B cell (primary cell): ENCODE measurements around the gene TMEM129. TPM values are rescaled to one million over a fixed set of nuclear protein-coding genes. Genes with fewer than 3 reads are reported as not detected.

Source experiments
- ATAC-seq: fragments of 200-7000 bp; cut with Tn5 transposase; one replicate; pipeline ENCODE4 v1.10.0; 2021; ENCODE audit warnings: low read depth, mild to moderate bottlenecking, moderate number of reproducible peaks, moderate library complexity
- CTCF ChIA-PET: fragments of 350-600 bp; sonication (Branson Sonifier 250); formaldehyde crosslinking; loops from one replicate; lab custom pipeline; 2021; ENCODE audit warnings: antibody characterized with exemption, inconsistent platforms; lab: Charles Lee
- POLR2A ChIA-PET: fragments of 350-600 bp; sonication (Branson Sonifier 250); formaldehyde crosslinking; loops from one replicate; lab custom pipeline; 2021; ENCODE audit warnings: antibody characterized with exemption; lab: Charles Lee
- DNase-seq: peaks from one replicate; pipeline ENCODE4 v3.0.0; 2013
- H2AFZ ChIP-seq: 2 replicates; pipeline ENCODE4 v1.6.1; 2012; ENCODE audit warnings: mild to moderate bottlenecking, low read depth, low read length; ENCODE audit not compliant: insufficient read depth, poor library complexity, severe bottlenecking
- H3K27ac ChIP-seq, 2 donors: 1 replicate in 1 of 2; 2 replicates in 1 of 2; pipeline ENCODE4 v1.5.1; 2012 to 2013; ENCODE audit warnings: low read length in 2 of 2, mild to moderate bottlenecking in 2 of 2, moderate library complexity in 1 of 2
- H3K27me3 ChIP-seq, 4 experiments: fragments of 200-600 bp in 1 of 4; sonication (generic) in 1 of 4; replicated peaks in 1 of 4; 1 replicate in 2 of 4; 2 replicates in 2 of 4; pipeline versions ENCODE4 v1.6.1 to v1.7.0; 2013 to 2016; ENCODE audit warnings: low read length in 3 of 4, mild to moderate bottlenecking in 2 of 4, mixed read lengths in 1 of 4, moderate library complexity in 1 of 4; ENCODE audit not compliant: insufficient read depth in 4 of 4, control insufficient read depth in 3 of 4; ENCODE audit errors: control extremely low read depth in 1 of 4
- H3K36me3 ChIP-seq, 2 experiments: replicated peaks in 1 of 2; 1 replicate in 1 of 2; 2 replicates in 1 of 2; pipeline versions ENCODE4 v1.6.1 to v1.7.1; 2013; ENCODE audit warnings: low read length in 1 of 2; ENCODE audit not compliant: insufficient read depth in 2 of 2, control insufficient read depth in 1 of 2; ENCODE audit errors: control extremely low read depth in 1 of 2, extremely low read depth in 1 of 2
- H3K4me1 ChIP-seq, 2 donors: fragments of 200-600 bp in 1 of 2; sonication (generic) in 1 of 2; 1 replicate in 1 of 2; 2 replicates in 1 of 2; pipeline versions ENCODE4 v1.5.1 to v1.6.1; 2013 to 2017; ENCODE audit warnings: low read length in 2 of 2; ENCODE audit not compliant: control insufficient read depth in 2 of 2, insufficient read depth in 2 of 2
- H3K4me2 ChIP-seq: replicated peaks from 2 replicates; pipeline ENCODE3; 2012; ENCODE audit warnings: mild to moderate bottlenecking, low read depth, low read length; ENCODE audit not compliant: poor library complexity, severe bottlenecking
- H3K4me3 ChIP-seq, 5 experiments: fragments of 200-600 bp in 1 of 5; sonication (generic) in 1 of 5; 1 replicate in 3 of 5; 2 replicates in 2 of 5; pipeline versions ENCODE4 v1.5.1 to v1.7.0; 2011 to 2016; ENCODE audit warnings: low read length in 4 of 5, mild to moderate bottlenecking in 4 of 5, low read depth in 2 of 5, control low read depth in 1 of 5, moderate library complexity in 1 of 5; ENCODE audit not compliant: insufficient read depth in 1 of 5; ENCODE audit errors: control extremely low read depth in 1 of 5, extremely low read depth in 1 of 5
- H3K79me2 ChIP-seq: fragments of 200-600 bp; sonication (generic); one replicate; pipeline ENCODE4 v1.6.0; 2016; ENCODE audit warnings: low read length; ENCODE audit not compliant: control insufficient read depth, insufficient read depth
- H3K9ac ChIP-seq: fragments of 200-600 bp; sonication (generic); 2 replicates; pipeline ENCODE4 v1.6.1; 2017; ENCODE audit warnings: mild to moderate bottlenecking, low read length, moderate library complexity
- H3K9me3 ChIP-seq, 3 donors: one replicate each; pipeline versions ENCODE4 v1.6.1 to v1.7.1; 2013; ENCODE audit warnings: low read length in 2 of 3; ENCODE audit not compliant: control insufficient read depth in 2 of 3, insufficient read depth in 1 of 3; ENCODE audit errors: control extremely low read depth in 1 of 3
- H4K20me1 ChIP-seq: 2 replicates; pipeline ENCODE4 v1.6.0; 2012; ENCODE audit warnings: mild to moderate bottlenecking, low read length; ENCODE audit not compliant: insufficient read depth, control insufficient read depth, poor library complexity, severe bottlenecking
- H3K27ac Mint-ChIP-seq: one replicate; pipeline ENCODE4 v1.8.0; 2021; ENCODE audit warnings: mixed read lengths
- H3K27me3 Mint-ChIP-seq: one replicate; pipeline ENCODE4 v1.8.0; 2021; ENCODE audit warnings: mixed read lengths
- H3K4me1 Mint-ChIP-seq: one replicate; pipeline ENCODE4 v1.8.0; 2021; ENCODE audit warnings: mixed read lengths
- H3K4me3 Mint-ChIP-seq: one replicate; pipeline ENCODE4 v1.8.0; 2021; ENCODE audit warnings: mixed read lengths
- H3K9me3 Mint-ChIP-seq: one replicate; pipeline ENCODE4 v1.8.0; 2022; ENCODE audit warnings: mixed read lengths; ENCODE audit not compliant: insufficient read depth
- CTCF ChIP-seq: fragments of 200-600 bp; IDR thresholded peaks from one replicate; pipeline ENCODE4 v1.8.0; 2022; ENCODE audit warnings: antibody characterized with exemption, mild to moderate bottlenecking
- EZH2 ChIP-seq: IDR thresholded peaks from 2 replicates; pipeline ENCODE4 v1.6.1; 2012; ENCODE audit warnings: borderline replicate concordance, low read depth, mild to moderate bottlenecking, moderate library complexity, low read length; ENCODE audit not compliant: insufficient read depth, poor library complexity, severe bottlenecking
- WGBS: methylation state at CpG from one replicate; pipeline ENCODE4 v1.1.5; 2013; ENCODE audit warnings: missing lambda C conversion rate; ENCODE audit not compliant: insufficient coverage; 5-methylcytosine and 5-hydroxymethylcytosine counted together
- intact Hi-C: fragments of 100-400 bp; cut with micrococcal nuclease; formaldehyde crosslinking; loops from one replicate; pipeline ENCODE4 v1.10.0; 2022
- polyA plus RNA-seq: library from polyadenylated mRNA; depleted of rRNA; stranded (reverse); fragments of >200 nt; gene quantifications from 2 replicates; pipeline ENCODE4 v1.2.3, GENCODE V29; 2012
- total RNA-seq, 2 donors: library from RNA; stranded (reverse); fragments of 120-200 nt in 1 of 2; gene quantifications; 1 replicate in 1 of 2; 2 replicates in 1 of 2; pipeline versions ENCODE4 v1.2.3 to v1.2.4, GENCODE V29; 2013 to 2022

TMEM129 gene
- total and polyA plus RNA-seq, 2 donors (not counting 1 experiment from before 2014, with no cell fraction given) = 41.0 to 76.5 TPM

- Mint-ChIP-seq H3K4me3 (no peak overlapping the region), H3K9me3 (no peaks in the 10 kb centered on the region), H3K27me3 (no peaks in the 10 kb centered on the region), H3K27ac (no peak overlapping the region), H3K4me1 (peaks cover 2% of the 10 kb centered on the region)
- Histone ChIP-seq H3K9ac (no peak overlapping the region), H3K36me3 (peaks cover 0 to 10% of the 10 kb centered on the region in 2 experiments), H3K4me3 (no peak overlapping the region), H3K79me2 (no peaks in the 10 kb centered on the region), H3K4me1 (peaks cover 3 to 10% of the 10 kb centered on the region in 2 donors), H3K27me3 (peaks cover 0 to 7% (median 0%) of the 10 kb centered on the region in 4 experiments), H2AFZ (no peak overlapping the region), H3K9me3 (no peaks in the 10 kb centered on the region), H4K20me1 (no peaks in the 10 kb centered on the region), H3K4me2 (peak overlapping the region; percentile 30), H3K27ac (no peak overlapping the region)
- POLR2A ChIA-PET = no interaction called here
- DNase-seq (peak; percentile 85), ATAC-seq (peak; percentile 87)
- 29% methylated on average over 17 of the region's 17 CpGs for WGBS
- intact Hi-C loops = loop anchor here (1.0 kb wide), 1 partner anchor 153 kb away; no protein-coding TSS in a partner anchor
- peak; percentile 89 for TF ChIP-seq CTCF
- TF ChIP-seq EZH2 = no peak
- CTCF ChIA-PET = interaction anchor here (2.7 to 6.7 kb wide), 4 partner anchors 53 to 161 kb away, joined by 9 to 120 read pairs (median 44); no protein-coding TSS in a partner anchor
Observed at GRCh38 chr4:1746265-1746691, 25.2 kb upstream of the TMEM129 start.

- CTCF ChIA-PET = interaction anchor here (2.8 to 6.7 kb wide), 3 partner anchors 52 to 154 kb away, joined by 9 to 120 read pairs (median 73); no protein-coding TSS in a partner anchor
Observed at GRCh38 chr4:1745697-1746096, 24.6 kb upstream of the TMEM129 start.

More at GRCh38 chr4:1745697-1746096, 24.6 kb upstream of the TMEM129 start:
- Histone ChIP-seq H3K79me2 (no peaks in the 10 kb centered on the region), H3K9ac (no peak overlapping the region), H3K36me3 (peaks cover 0 to 15% of the 10 kb centered on the region in 2 experiments), H2AFZ (no peak overlapping the region), H3K27ac (no peak overlapping the region), H4K20me1 (no peaks in the 10 kb centered on the region), H3K27me3 (peaks cover 0 to 7% (median 0%) of the 10 kb centered on the region in 4 experiments), H3K4me3 (no peak overlapping the region), H3K4me1 (peaks cover 3 to 10% of the 10 kb centered on the region in 2 donors), H3K9me3 (no peaks in the 10 kb centered on the region), H3K4me2 (no peak overlapping the region)
- Mint-ChIP-seq H3K27ac (no peak overlapping the region), H3K4me1 (peaks cover 2% of the 10 kb centered on the region), H3K27me3 (no peaks in the 10 kb centered on the region), H3K9me3 (no peaks in the 10 kb centered on the region), H3K4me3 (no peak overlapping the region)
- ATAC-seq = no peak
- DNase-seq = no peak
- TF ChIP-seq EZH2 = no peak
- no peak for TF ChIP-seq CTCF
- intact Hi-C loops = loop anchor here (1.0 kb wide), 1 partner anchor 154 kb away; no protein-coding TSS in a partner anchor
- 85% methylated on average over 11 of the region's 12 CpGs for WGBS
- POLR2A ChIA-PET = no interaction called here
